ENCODE data around the gene C4orf46.

The C4orf46 gene

GRCh38 chr4:158649111-158649680 is 22.5 kb downstream of the C4orf46 start:
- DNase-seq = no peak

GRCh38 chr4:158644760-158645159 is 26.9 kb downstream of the C4orf46 start:
- DNase-seq = no peak

GRCh38 chr4:158644356-158644755 is 27.3 kb downstream of the C4orf46 start:
- DNase-seq = no peak

GRCh38 chr4:158636619-158637018 is 35.1 kb downstream of the C4orf46 start:
- no peak for DNase-seq

- DNase-seq = no peak
Measured at GRCh38 chr4:158630893-158631292, 40.8 kb downstream of the C4orf46 start.

GRCh38 chr4:158625544-158625943 is 46.1 kb downstream of the C4orf46 start:
- no peak for DNase-seq

GRCh38 chr4:158624889-158625478 is 46.7 kb downstream of the C4orf46 start:
- DNase-seq = no peak

- DNase-seq = no peak
Measured at GRCh38 chr4:158622251-158622650, 49.4 kb downstream of the C4orf46 start.

- no peak for DNase-seq
Measured at GRCh38 chr4:158621729-158622128, 50.0 kb downstream of the C4orf46 start.

- no peak for DNase-seq
Measured at GRCh38 chr4:158617956-158618355, 53.7 kb downstream of the C4orf46 start.

Measured in activated CD4-positive, alpha-beta T cell treated with anti-CD3 and anti-CD28 coated beads for 48 hours (primary cell).